Transverse colon (tissue), 4 donors: ENCODE data around the gene RGL3. TPM values are rescaled to one million over a fixed set of nuclear protein-coding genes. Genes with fewer than 3 reads are reported as not detected.
A peak's percentile ranks its signal among the peaks of the same experiment; 100 is the strongest.

Experiments
- DNase-seq: peaks from one replicate; pipeline ENCODE4 v3.0.0-alpha.2; 2019
- H3K27ac ChIP-seq, 4 donors: fragments of 200-600 bp; sonication (generic); 2 replicates each; pipeline ENCODE4 v1.5.1; 2016 to 2018; ENCODE audit warnings: inconsistent platforms in 4 of 4
- H3K27me3 ChIP-seq: fragments of 200-600 bp; sonication (generic); 2 replicates; pipeline ENCODE4 v1.5.1; 2017; ENCODE audit warnings: inconsistent platforms
- H3K36me3 ChIP-seq, 4 donors: fragments of 200-600 bp; sonication (generic); 2 replicates each; pipeline ENCODE4 v1.5.1; 2017 to 2019; ENCODE audit warnings: inconsistent platforms in 4 of 4
- H3K4me1 ChIP-seq, 4 donors: fragments of 200-600 bp; sonication (generic); 2 replicates each; pipeline ENCODE4 v1.5.1; 2017 to 2020; ENCODE audit warnings: inconsistent platforms in 4 of 4
- H3K4me3 ChIP-seq, 4 donors: fragments of 200-600 bp; sonication (generic); 1 replicate in 1 of 4; 2 replicates in 3 of 4; pipeline versions ENCODE4 v1.5.1 to v1.6.1; 2017 to 2019; ENCODE audit warnings: inconsistent platforms in 4 of 4
- H3K9me3 ChIP-seq, 2 donors: fragments of 200-600 bp; sonication (generic); 2 replicates each; pipeline ENCODE4 v1.5.1; 2017 to 2019; ENCODE audit warnings: inconsistent platforms in 2 of 2
- EP300 ChIP-seq: sonication (generic); formaldehyde crosslinking; IDR thresholded peaks from one replicate; pipeline ENCODE4 v1.6.1; 2017; ENCODE audit warnings: antibody characterized with exemption, low read depth
- POLR2A ChIP-seq: fragments of 450-650 bp; IDR thresholded peaks from one replicate; pipeline ENCODE4 v1.6.1; 2016; ENCODE audit warnings: antibody characterized with exemption, mild to moderate bottlenecking, moderate library complexity
- POLR2AphosphoS5 ChIP-seq, 3 donors: sonication (generic); formaldehyde crosslinking; IDR thresholded peaks; one replicate each; pipeline ENCODE4 v1.6.1; 2016; ENCODE audit warnings: antibody characterized with exemption in 3 of 3
- WGBS, 2 donors: methylation state at CpG; one replicate each; pipeline ENCODE4 v1.1.5; 2018; ENCODE audit warnings: low coverage in 1 of 2; 5-methylcytosine and 5-hydroxymethylcytosine counted together
- in situ Hi-C, 4 donors: fragments of 200-750 bp; cut with MboI; loops; one replicate each; pipeline versions ENCODE4 v1.15.0 to v1.15.1; 2017; ENCODE audit warnings: low sequenced_read_pairs in 3 of 4, low pct_ligation_motif_present in 1 of 4, low pct_unique_long_range_greater_than_20kb in 1 of 4
- intact Hi-C: fragments of 100-400 bp; cut with DNase I; formaldehyde crosslinking; loops from one replicate; pipeline ENCODE4 v1.15.1; 2023; ENCODE audit warnings: low total_unique reads
- total RNA-seq, 4 donors: library from RNA; depleted of rRNA; stranded (reverse); fragments of >200 nt; gene quantifications; one replicate each; pipeline ENCODE4 v1.1.0, GENCODE V29; 2016
- TF ChIP-seq, protein P1 (sequence below), 5 experiments: fragments of 200-600 bp in 3 of 5; fragments of 450-650 bp in 2 of 5; sonication (generic) in 3 of 5; IDR thresholded peaks; 1 replicate in 2 of 5; 2 replicates in 3 of 5; pipeline ENCODE4 v1.5.1; 2016 to 2017; ENCODE audit warnings: antibody characterized with exemption in 5 of 5, inconsistent platforms in 3 of 5, mild to moderate bottlenecking in 2 of 5, moderate library complexity in 1 of 5

The RGL3 gene
- total RNA-seq, 4 donors from 2014 or later = 6.7 to 78.9 (median 28.1) TPM

DNA sequence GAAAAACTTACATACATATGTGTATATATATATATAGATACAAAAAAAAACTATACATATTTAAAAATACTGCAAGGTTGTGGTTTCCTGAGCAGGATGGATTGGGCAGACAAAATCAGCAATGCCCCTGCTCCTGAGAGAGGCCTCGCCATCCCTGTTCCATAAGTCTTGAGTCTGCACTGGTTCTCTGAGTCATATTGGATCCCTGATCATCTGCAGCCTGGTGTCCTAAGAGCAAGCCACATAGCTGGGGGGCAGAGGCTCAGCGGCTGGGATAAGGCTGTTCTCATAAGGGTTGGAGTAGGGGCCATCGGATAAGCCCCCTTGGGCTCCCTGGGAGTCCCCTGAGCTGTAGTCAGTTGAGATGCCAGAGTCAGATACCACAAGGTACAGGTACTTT, 41.4 kb downstream of the RGL3 start:
- DNase-seq = no peak
- no peak overlapping the region for H3K4me3 ChIP-seq
- no peak for TF ChIP-seq EP300
- TF ChIP-seq, protein P1, sequence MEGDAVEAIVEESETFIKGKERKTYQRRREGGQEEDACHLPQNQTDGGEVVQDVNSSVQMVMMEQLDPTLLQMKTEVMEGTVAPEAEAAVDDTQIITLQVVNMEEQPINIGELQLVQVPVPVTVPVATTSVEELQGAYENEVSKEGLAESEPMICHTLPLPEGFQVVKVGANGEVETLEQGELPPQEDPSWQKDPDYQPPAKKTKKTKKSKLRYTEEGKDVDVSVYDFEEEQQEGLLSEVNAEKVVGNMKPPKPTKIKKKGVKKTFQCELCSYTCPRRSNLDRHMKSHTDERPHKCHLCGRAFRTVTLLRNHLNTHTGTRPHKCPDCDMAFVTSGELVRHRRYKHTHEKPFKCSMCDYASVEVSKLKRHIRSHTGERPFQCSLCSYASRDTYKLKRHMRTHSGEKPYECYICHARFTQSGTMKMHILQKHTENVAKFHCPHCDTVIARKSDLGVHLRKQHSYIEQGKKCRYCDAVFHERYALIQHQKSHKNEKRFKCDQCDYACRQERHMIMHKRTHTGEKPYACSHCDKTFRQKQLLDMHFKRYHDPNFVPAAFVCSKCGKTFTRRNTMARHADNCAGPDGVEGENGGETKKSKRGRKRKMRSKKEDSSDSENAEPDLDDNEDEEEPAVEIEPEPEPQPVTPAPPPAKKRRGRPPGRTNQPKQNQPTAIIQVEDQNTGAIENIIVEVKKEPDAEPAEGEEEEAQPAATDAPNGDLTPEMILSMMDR (IDR thresholded peaks at IDR 0.05) = no peak
- no peak for TF ChIP-seq POLR2AphosphoS5 (IDR thresholded peaks at IDR 0.05)
- no peak for TF ChIP-seq POLR2A
- in situ Hi-C loops (loop anchor here in 2 of 4 donors (10.0 to 25.0 kb wide), 2 partner anchors 57 to 110 kb away; partner anchors contain the start of genes ELAVL3 (in 1 of the 2), ODAD3 (in 1 of the 2) and PRKCSH (in 1 of the 2)), intact Hi-C loops (no loop called here)
- no peaks in the 10 kb centered on the region for H3K9me3 ChIP-seq
- H3K36me3 ChIP-seq = no peaks in the 10 kb centered on the region
- peaks cover 4% of the 10 kb centered on the region for H3K27me3 ChIP-seq
- H3K27ac ChIP-seq = peak overlapping the region; percentile 47 to 97 (median 72)
- H3K4me1 ChIP-seq = peaks cover 29 to 61% (median 51%) of the 10 kb centered on the region in 4 donors
- 93 to 100% methylated on average over 1 to 3 of the region's 3 CpGs for WGBS, 2 donors

DNA sequence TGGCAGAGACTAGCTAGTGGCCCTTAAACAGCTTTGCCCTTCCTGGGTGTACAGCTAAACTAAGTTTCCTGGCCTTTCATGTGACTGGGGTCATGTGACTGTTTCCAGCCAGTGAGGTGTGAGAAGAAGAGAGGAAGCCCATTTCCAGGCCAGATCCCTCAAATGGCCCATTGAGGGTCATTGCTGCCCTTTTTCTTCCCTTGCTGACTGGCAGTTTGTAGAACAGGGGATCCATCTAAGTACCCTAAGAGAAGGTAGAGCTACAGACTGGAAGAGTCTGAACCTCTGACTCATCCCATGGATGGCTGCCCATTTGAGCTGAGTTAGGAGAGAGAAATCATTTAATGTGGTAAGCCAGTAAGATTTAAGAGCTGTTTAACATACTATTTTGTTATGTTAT, 41.9 kb downstream of the RGL3 start:
- in situ Hi-C loops = loop anchor here in 2 of 4 donors (10.0 to 25.0 kb wide), 2 partner anchors 58 to 110 kb away; partner anchors contain the start of genes ELAVL3 (in 1 of the 2), ODAD3 (in 1 of the 2) and PRKCSH (in 1 of the 2)
- peak; percentile 48 for DNase-seq
- intact Hi-C loops = no loop called here

DNA sequence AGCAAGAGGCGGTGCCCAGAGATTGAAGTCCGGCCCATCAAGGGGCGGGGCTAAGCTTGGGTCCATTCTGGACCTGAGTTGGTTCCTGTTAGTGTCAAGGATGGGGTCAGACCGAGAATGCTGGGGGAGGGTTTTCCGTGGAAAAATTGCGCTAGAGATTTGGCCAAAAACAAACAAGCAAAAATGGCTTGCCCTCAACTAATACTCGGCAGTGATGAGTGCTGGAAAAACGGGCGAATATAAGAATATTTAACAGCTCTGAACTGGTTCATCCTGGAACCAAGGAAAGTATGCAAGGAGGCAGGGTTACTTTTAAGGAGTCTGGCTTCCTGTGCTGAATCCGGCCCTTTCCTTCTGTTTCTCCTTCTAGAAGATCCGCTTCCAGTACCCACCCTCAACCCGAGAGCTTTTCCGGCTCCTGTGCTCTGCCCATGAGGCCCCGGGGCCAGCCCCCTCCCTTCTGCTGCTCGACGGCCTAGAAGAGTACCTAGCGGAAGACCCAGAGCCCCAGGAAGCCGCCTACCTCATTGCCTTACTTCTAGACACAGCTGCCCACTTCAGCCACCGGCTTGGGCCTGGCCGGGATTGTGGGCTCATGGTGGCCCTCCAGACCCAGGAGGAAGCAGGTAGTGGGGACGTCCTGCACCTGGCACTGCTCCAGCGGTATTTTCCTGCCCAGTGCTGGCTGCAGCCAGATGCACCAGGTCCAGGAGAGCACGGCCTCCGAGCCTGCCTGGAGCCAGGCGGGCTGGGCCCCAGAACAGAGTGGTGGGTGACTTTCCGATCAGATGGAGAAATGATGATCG, 43.8 kb downstream of the RGL3 start:
- Histone ChIP-seq H3K4me3 (peak overlapping the region; percentile 47 to 62 (median 56)), H3K27me3 (no peaks in the 10 kb centered on the region), H3K27ac (peak overlapping the region; percentile 92 to 97 (median 94)), H3K36me3 (no peaks in the 10 kb centered on the region), H3K4me1 (peaks cover 23 to 45% (median 37%) of the 10 kb centered on the region in 4 donors), H3K9me3 (no peaks in the 10 kb centered on the region)
- in situ Hi-C loops = loop anchor here in 2 of 4 donors (10.0 to 25.0 kb wide), 2 partner anchors 59 to 112 kb away; partner anchors contain the start of genes ELAVL3 (in 1 of the 2), ODAD3 (in 1 of the 2) and PRKCSH (in 1 of the 2)
- TF ChIP-seq, protein P1 (IDR thresholded peaks at IDR 0.05) = no peak
- TF ChIP-seq POLR2AphosphoS5 (IDR thresholded peaks at IDR 0.05) (peak; percentile 80 to 94 (median 90)), POLR2A (peak; percentile 74)
- intact Hi-C loops = no loop called here
- WGBS, 2 donors = 1 to 7% methylated on average over 13 to 27 of the region's 27 CpGs
- peak; percentile 74 for DNase-seq

More for the DNA sequence above, 41.9 kb downstream of the RGL3 start:
- H3K4me3 ChIP-seq = no peak overlapping the region
- TF ChIP-seq, protein P1 (IDR thresholded peaks at IDR 0.05) = no peak
- TF ChIP-seq POLR2A (no peak), EP300 (no peak), POLR2AphosphoS5 (IDR thresholded peaks at IDR 0.05) (no peak)
- H3K9me3 ChIP-seq = no peaks in the 10 kb centered on the region
- H3K4me1 ChIP-seq = peaks cover 29 to 58% (median 49%) of the 10 kb centered on the region in 4 donors
- no peaks in the 10 kb centered on the region for H3K27me3 ChIP-seq
- H3K36me3 ChIP-seq = no peaks in the 10 kb centered on the region
- H3K27ac ChIP-seq = peak overlapping the region; percentile 47 to 97 (median 72)

DNA sequence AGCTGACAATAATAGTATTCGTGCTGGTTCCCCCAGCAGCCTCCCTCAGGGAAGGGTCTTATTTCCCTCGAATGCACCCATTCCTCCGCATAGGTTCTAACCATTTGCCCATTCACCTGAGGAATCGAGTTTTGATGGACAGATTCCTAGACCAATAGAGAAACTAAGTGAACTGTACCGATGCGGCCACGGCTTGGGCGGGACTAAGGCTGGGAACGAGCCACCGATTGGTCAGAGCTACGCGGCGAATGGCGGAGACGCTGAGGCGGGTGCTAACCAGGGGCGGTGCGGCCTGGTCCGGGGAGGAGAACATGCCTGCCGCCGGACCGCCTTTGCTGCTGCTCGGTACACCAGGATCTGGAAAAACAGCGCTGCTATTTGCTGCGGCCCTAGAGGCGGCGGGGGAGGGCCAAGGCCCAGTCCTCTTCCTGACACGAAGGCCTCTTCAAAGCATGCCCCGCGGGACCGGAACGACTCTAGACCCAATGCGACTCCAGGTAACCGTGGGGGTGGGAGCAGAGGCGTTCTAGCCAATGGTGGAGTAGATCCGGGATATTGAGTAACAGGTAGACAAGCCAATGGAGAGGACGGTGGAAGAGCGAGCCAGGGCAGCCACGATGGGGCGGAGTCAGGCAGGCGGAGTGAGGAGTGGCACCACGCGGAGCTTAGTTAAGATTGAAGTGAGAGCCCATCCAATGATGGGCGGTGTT, 44.5 kb downstream of the RGL3 start, which contains the start of gene SWSAP1:
TSS of gene SWSAP1 (plus strand) at position 234 of the 710 bp plus-strand sequence. CDS start at position 249, 15 bp downstream.
- H3K9me3 ChIP-seq = no peaks in the 10 kb centered on the region
- peak; percentile 99 for DNase-seq
- TF ChIP-seq EP300 = no peak
- TF ChIP-seq POLR2AphosphoS5 (IDR thresholded peaks at IDR 0.05) = peak in 1 of 3 donors; percentile 53
- TF ChIP-seq POLR2A = peak; percentile 70
- TF ChIP-seq, protein P1 (IDR thresholded peaks at IDR 0.05) = no peak
- peaks cover 18 to 39% (median 32%) of the 10 kb centered on the region in 4 donors for H3K4me1 ChIP-seq
- H3K36me3 ChIP-seq = no peaks in the 10 kb centered on the region
- no peaks in the 10 kb centered on the region for H3K27me3 ChIP-seq
- in situ Hi-C loops (loop anchor here in 2 of 4 donors (10.0 to 25.0 kb wide), 2 partner anchors 60 to 113 kb away; partner anchors contain the start of genes ELAVL3 (in 1 of the 2), ODAD3 (in 1 of the 2) and PRKCSH (in 1 of the 2)), intact Hi-C loops (no loop called here)
- peak within 1 kb of the TSS; percentile 50 to 70 (median 62) for H3K4me3 ChIP-seq
- WGBS, 2 donors = 0% methylated on average over 2 to 44 of the region's 44 CpGs
- H3K27ac ChIP-seq = peak within 1 kb of the TSS; percentile 92 to 97 (median 94)
